ENCODE results near the gene PLEKHA6.
"Not testable (repeated sequence)": the region's sequence is repeated elsewhere in the genome, so short reads cannot be mapped to it uniquely, and the experiment has no call there.

Gene PLEKHA6

DNA sequence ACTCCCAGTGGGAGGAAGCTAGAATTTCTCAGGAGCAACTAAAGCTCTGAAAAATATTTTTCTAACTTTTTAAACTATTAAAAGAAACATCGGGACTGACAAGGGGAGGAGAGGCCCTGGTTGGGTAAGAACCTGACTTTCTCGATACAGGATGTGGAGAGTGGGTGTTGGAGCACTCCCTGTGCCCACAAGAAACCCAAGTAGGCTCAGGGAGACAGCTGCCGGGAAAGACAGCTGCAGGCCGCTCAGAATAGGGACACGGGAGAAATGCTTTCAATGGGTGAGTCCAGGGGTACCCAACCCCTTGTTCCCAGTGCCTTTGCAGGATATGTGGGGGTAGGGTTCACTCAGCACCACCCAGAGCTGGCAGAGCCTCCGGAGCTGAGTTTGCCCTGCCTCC, 43.6 kb downstream of the PLEKHA6 start:
- no peak for DNase-seq (ENCODE audit: low read depth in 2 of 2, low spot score in 1 of 2)

DNA sequence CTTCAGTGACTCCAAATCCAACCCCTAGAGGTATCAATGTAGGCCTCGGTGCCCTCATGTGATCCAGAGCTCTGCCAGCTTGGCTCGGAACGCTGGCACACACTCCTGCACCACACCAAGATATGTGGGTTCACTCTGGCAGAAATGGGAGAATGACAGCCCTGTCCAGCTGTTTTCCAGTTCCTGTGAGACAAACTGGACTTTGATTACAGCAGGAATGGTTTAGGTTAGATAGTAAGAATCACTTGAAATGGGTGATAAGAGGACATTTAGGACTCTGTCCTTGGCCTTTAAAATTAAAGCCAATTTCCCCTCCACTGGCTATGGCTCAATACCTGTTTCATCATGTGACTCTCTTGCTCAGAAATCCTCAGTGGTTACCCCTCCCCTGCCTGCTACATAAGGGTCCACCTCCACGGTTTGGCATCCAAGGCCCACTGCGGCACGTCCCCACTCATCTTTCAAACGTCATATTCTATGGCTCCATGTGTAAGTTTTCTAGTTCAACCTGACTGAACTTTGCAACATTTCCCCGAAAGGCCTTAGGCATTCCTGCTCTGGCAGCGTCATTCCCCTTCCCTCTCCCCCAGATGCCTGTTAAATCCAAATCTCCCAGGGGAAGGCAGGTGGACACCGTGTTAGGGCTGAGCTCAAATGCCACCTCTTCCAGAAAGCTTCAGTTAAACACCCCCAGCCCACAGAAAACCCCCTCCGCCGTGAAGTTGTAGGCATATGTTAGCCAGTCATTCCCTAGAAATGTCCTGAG, 44.7 kb downstream of the PLEKHA6 start:
- no peak for DNase-seq (ENCODE audit: low read depth in 2 of 2, low spot score in 1 of 2)

DNA sequence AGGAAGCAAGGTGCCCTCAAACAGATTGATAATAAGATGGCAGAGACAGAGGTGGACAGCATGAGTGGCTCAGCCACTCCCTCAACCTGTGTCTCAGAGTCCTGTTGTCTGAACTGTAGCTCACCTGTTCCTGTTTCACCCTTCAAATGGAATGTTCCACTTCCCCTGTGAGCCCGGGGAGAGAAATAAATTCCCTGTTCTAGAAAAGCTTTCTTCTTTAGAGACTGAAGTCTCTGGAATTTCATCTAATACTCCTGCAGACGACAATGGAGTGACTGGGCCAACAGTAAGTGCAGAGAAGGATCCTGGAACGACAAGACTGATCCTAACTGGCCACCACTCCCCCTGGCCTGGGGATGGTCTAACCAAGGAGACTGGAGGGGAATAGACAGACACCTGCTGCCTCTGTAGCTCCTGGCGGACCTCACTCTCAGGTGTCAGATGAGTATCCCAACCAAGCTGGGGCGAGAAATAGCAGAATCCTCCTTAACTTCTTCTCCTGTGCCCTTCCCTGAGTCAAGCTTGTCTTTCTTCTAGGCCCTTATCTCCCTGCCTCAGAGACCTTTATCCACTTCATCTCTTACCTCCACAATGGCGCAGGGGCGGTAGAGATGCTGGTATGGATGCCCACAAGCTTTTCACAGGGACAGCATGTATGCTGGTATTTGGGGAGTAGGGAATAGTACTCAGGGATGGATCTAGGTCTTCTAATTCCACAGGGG, 45.4 kb downstream of the PLEKHA6 start:
- no peak for DNase-seq (ENCODE audit: low read depth in 2 of 2, low spot score in 1 of 2)

DNA sequence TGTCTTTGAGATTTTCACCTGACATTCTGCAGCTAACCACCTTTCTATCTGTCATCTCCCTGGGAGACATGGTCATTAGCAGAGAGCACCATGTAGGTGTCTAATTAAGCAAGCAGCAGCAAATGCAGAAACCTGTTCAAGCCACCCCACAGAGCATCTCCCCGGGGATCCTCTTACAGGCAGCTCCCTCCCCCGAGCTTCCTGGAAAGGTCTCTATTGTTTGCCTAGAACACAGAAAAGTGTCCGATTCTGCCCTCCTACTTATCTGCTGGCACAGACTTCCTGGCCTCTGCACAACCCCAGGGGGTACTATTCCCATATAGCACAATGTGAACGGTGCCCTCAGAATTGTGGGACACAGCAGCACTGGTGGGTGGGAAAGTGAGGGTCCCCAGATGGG, 46.1 kb downstream of the PLEKHA6 start:
- no peak for DNase-seq (ENCODE audit: low read depth in 2 of 2, low spot score in 1 of 2)

DNA sequence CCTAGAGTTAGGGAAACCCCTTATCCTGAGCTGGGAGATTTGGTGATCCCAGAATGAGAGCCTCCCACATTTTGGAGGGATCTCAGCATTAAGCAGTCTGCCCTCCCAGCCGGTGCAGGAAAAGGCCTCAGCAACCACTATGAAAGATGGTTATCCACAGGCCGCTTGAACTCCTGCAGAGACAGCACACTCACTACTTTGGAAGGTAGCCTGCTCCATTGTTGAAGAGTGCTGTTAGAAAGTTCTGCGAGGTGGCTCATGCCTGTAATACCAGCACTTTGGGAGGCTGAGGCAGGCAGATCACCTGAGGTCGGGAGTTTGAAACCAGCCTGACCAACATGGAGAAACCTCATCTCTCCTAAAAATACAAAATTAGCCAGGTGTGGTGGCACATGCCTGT, 48.8 kb downstream of the PLEKHA6 start:
- not testable (repeated sequence) for DNase-seq (ENCODE audit: low read depth in 2 of 2, low spot score in 1 of 2)

DNA sequence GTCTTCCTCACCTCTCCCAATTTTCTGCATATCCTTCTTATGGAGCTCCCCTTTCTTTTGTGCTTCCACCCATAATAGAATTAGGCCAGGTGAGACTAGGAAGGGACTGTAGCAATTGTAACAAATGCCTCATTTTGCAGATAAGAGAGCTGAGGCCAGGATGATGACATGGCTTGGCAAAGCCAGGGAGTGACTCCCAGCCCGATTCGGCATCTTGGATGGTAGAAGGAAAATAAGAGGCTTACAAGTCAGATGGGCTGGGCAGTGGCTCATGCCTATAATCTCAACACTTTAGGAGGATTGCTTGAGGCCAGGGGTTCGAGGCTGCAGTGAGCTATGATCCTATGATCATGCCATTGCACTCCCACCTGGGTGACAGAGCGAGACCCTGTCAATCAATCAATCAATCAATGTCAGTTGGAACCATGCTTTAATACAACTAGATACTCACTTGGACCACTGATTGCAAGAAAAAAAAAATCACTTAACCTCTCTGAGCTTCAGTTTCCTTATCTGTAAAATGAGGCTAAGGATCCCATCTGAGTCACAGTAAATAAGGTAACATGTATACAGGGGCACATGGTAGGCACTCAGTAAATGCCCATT, 51.6 kb downstream of the PLEKHA6 start:
- DNase-seq (ENCODE audit: low read depth in 2 of 2, low spot score in 1 of 2) = no peak

DNA sequence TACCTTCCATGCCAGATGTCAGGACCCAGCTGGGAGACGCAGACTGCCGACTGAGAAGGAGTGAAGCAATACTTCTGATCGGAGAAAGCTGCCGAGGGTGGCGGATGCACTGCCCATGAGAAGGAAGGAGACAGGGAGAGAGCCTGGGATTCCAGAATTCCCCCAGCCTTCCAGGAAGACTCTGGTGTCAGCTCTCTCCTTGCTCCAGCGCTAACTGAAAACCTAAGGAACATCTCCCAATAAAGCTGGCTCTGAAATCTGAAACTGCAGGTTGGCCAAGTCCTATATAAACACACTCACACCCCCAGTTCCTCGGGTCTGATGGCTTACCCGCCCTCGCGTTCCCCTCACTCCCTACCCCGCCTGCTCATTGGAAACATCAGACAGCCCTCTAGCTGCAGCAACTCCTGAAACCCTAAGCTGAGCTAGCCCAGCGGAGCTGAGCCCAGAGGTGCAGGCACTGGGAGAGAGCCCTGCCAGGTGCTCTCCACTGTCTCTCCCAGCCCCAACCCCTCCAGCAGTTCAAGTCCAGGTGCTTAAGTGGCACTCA, 52.3 kb downstream of the PLEKHA6 start:
- DNase-seq (ENCODE audit: low read depth in 2 of 2, low spot score in 1 of 2) = no peak

DNA sequence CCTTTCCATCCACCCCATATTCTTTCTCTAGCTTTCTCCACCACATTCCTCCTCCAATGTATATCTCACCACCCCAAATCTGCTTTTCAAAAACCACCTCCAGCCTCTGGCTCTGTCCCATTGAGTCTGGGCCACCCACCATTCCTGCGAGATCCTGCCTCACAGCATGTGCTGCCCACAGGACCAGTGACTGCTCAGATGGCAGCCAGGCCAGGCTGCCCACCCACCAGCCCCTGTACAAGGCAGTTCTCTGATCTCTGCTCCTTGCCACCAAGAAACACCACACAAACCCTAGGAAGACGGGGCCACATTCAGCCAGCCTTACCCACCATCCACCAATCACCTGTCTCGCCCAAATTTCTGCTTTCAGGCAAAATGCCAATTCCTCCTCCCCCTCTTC, 53.7 kb downstream of the PLEKHA6 start:
- no peak for DNase-seq (ENCODE audit: low read depth in 2 of 2, low spot score in 1 of 2)

DNA sequence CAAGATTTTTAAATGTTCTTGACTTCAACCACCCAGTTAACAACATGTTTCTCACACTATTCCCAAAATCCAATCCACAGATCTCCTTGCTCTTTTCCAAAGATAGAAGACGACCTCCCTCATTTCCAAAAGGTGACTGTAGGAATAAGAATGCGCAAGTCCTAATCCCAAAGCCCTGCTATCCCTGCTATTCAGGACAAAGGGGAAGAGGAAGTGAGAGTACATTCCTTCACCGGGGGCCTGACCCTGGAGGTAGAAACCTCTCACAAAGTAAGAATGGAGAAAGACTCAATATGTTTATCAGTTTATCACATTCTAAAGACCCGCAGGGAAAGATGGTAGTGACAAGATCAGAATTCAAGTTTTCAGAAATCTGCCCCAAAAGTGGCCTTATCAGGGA, 55.7 kb downstream of the PLEKHA6 start:
- no peak for DNase-seq (ENCODE audit: low read depth in 2 of 2, low spot score in 1 of 2)

DNA sequence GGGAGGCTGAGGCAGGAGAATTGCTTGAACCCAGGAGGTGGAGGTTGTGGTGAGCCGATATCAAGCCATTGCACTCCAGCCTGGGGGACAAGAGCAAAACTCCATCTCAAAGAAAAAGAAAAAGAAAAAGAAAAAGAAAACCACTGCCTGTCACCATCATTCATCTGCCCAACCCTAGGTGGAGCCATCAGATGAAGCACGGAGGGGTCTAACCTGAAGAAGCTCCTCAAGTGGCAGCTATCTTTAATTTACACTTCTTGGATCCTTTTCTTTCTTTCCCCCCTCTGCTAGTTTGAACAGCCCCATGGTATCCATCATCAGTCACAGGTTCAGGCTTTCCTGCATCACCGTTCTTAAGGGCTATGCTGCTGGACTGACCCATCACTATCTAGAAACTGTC, 57.0 kb downstream of the PLEKHA6 start:
- DNase-seq (ENCODE audit: low read depth in 2 of 2, low spot score in 1 of 2) = no peak

DNA sequence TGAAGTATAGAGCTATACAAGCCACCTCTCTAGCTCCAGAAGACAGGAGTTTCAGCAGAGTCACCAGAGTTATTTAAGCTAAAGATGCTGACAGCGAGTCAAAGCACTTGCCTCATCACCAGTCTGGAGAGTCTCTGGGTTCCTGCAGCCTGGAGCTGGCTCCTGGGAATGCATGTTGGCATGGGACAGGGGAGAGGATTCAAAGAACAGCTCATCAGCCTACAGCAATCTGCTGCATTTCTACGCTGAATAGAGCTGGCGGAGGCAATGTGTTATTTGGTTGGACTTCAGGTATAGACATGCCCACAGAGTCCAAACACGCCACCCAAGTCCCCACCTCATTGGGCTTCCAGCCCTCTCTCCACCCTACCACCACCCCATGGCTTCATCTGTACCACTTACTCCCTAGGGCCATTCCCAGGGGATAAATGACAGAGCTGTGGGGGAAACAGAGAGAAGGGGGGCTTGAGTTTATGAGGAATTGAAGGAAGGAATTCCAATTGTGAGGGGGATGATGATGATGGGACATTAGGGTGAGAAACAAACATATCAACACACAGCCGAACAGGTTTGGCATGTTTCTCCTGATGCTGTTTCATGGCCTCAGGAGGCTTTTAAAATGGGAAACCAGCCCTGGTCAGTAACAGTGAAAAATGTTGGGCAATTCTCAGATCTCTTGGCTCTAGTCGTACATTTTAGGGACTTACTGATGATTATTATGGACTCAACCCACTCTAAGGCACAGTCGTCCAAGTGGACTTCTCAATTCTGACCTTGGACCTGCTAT, 58.4 kb downstream of the PLEKHA6 start:
- DNase-seq (ENCODE audit: low read depth in 2 of 2, low spot score in 1 of 2) = no peak

DNA sequence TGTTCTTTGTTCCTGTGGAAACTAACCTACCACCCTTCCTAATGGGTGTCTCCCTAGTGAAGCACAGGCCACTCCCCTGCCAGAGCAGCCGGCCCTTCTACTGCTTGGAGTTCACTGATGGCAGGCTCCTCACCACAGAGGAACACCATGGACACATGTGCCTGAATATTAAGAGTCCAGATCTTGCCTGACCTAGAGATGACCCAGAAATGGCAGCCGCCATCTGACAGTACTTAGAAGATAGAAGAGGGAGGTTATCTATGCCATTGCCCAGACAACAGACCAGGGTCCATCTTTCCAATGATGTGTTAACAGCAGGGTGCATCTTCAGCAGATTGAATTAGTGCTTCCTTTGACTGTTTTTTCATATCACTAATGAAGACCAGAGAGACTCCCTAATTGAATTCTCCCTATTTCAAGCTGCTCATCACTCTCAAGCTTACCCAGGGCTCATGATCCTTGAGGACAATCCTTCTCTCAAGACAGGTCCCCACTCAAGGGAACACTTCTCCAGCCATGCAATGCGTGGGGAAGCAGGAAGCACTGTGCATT, 59.8 kb downstream of the PLEKHA6 start:
- no peak for DNase-seq (ENCODE audit: low read depth in 2 of 2, low spot score in 1 of 2)

DNA sequence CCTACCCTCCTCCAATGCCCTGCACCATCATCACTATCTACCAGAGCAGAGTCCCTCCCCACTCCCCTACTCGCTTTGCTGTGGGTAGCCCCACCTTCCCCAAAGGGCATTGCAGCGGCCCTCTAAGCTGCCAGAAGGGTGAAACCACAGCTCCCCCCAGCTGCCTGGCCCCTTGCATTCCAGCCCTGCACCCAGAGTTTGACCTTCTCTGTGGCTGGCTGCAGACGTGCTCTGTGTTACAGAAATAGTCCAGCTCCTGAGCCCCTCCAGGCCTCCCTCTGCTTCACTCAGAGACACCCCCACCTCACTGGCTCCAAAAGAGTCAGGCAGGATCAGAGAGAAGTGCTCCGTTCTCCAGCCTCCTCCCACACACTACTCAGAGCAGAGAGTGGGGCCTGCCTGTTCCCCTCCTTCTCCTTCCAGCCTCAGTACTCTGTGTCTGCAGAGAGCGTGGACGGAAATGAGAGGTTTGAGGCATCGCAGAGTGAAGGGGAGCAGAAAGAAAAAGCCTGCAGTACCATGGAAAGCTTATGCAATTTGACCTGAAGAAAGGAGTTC, 63.2 kb downstream of the PLEKHA6 start:
- no peak for DNase-seq (ENCODE audit: low read depth in 2 of 2, low spot score in 1 of 2)

DNA sequence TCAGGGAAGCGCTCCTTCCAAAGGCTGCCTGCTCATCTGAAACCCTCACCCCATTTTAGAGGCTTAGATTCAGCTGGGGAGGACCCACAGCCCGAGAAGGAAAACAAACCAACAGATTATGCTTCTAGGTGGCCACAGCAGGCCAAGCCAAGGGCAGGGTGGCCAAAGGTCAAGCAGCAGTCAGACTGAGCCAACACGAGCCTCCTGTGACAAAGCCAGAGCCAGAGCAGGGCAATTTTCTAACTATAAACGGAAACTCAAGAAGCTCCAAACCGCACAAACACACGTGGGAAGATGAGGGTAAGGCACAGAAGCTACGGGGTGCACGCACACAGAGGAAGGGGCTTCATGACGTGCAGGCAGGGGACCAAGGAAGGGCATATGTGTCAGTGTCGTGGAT, 64.1 kb downstream of the PLEKHA6 start:
- DNase-seq (ENCODE audit: low read depth in 2 of 2, low spot score in 1 of 2) = no peak

DNA sequence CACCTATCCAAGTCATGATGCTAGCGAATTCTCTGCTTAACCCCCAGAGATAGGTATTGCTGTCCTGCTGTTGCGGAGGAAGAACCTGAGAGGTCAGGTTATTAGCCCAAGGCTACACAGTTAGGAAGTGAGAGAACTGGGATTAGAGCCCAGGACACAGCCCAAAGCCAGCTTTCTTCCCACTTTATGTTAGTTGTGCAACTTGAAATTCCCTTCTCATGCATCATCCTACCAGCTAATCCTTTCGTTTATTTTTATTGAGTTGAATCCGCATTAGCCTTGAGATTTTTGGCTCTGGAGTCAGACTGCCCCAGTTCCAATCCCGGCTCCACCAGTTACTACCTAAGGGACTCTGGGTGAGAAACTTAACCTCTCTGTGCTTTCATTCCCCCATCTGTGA, 65.4 kb downstream of the PLEKHA6 start:
- no peak for DNase-seq (ENCODE audit: low read depth in 2 of 2, low spot score in 1 of 2)

DNA sequence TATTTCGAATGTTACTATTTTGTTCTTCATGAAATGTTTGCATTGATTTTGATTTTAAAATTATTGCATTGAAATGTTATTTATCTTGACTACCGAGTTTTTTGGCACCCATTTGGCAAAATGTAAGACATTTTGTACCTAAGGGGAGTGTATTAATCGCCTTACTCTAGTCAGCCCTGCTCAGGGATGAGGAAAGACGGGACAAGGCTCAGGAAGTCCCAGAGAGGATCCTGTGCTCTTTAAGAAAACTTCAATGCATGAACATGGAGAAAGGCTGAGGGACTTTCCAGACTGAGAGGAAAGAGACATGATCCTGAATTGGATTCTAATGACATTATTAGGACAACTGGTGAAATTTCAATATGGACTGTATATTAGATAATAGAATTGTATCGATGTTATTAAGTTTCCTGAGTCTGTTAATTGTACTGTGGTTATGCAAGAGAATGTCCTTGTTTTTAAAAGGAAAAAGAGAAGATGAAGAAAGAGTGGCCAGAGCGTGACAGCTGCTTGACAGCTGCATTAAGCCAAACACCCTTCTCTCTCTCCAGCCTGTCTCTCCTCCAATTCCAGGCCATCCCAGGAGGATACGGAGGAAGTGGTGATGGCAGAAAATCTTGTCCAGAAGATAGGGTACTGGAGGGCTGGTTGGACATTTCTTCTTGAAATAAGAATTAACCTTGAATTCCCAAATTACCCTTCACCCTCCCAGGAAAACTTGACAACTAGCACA, 66.0 kb downstream of the PLEKHA6 start:
- no peak for DNase-seq (ENCODE audit: low read depth in 2 of 2, low spot score in 1 of 2)

DNA sequence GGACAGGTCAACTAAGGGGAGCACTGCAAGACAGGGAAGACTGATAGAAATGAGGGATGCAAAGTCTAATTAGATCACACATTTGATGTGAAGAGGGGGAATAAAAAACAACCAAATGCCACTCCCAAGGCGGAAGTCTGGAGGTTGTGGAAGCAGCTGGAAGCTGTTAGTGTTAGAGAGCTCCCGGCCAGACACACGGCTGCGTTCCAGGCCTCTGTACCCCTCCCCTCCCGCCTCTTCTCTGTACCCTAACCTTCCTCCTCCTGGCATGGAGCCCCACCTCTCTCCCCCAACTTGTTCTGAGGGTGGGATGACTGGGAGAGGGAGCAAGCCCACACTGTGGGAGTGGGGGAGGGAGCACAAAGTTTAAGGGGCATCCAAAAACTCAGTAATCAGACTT, 67.0 kb downstream of the PLEKHA6 start:
- no peak for DNase-seq (ENCODE audit: low read depth in 2 of 2, low spot score in 1 of 2)

DNA sequence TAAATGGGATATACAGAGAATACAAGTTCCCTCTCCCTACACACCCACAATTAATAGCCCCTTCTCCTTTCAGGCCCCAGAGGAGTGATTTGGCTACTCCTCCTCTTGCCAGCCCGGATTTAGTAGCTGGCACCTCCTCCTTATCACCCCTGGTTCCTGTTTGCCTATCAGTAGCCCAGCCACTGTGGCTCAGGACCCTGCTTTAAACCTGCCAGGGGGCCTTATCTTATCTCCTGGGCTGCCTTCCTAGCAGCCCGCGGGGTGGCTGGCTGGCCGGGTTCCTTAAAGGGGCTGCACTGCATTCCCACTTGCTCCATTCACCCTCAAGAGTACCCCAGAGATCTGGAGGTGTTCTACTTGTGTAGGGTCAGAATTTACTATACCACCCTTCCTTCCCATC, 70.4 kb downstream of the PLEKHA6 start:
- no peak for DNase-seq (ENCODE audit: low read depth in 2 of 2, low spot score in 1 of 2)

DNA sequence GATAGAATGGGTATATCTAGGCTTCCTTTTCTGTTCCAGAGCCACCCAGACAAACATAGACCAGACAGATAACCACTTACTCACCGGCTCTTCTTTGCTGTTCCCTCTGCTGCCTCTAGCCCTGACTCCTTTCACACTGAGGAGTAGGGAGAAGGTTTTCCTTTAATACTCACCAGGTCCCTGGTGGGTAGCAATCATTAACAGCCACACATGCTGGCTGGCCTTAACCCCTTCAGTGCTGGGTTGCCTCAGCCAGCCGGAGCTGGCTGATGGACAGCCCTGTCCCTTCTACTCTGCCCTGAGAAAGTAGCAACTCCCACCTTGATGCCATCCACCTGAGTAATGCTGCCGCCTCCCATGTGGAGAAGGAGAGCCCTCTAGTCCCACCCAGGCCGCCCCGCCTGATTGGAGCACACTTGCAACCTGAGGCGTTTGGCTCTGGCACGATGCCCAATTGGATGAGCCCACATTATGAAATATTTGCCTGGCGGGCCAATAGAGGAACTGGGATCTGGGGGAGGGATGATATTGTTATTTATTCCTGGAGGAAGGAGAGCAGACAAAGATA, 71.6 kb downstream of the PLEKHA6 start:
- DNase-seq (ENCODE audit: low read depth in 2 of 2, low spot score in 1 of 2) = no peak

DNA sequence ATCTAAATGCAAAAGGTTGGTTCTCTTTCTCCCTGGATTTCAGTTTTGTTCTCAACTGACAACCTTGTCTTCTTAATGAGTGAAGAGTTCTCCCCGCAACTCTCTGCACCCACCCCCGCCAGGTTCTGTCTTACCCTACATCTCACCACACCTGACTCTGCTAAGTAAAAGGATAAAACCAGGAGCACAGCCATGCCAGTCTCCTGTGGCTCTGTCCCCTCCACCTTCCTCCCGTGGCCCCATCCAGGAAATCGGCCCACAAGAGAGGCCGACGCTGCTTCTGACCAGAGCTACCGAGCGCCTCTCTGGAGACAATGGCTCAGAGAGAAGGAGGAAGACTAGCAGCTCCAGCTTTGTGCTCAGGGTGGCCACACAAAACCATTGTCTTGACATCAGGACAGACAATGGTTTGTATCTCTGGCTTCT, 72.2 kb downstream of the PLEKHA6 start:
- no peak for DNase-seq (ENCODE audit: low read depth in 2 of 2, low spot score in 1 of 2)

All from stimulated activated CD8-positive, alpha-beta memory T cell treated with anti-CD3 and anti-CD28 coated beads, Interleukin-4, amount 100 ng/mL, for 1 hour (primary cell).